ENCODE measurements around the gene SPATA2L. TPM values are rescaled to one million over a fixed set of nuclear protein-coding genes. Genes with fewer than 3 reads are reported as not detected.

The SPATA2L gene
- total and polyA plus RNA-seq, 2 of the 8 experiments (the other 6 are each of a cell fraction or from before 2014, with no cell fraction given): 9.3 to 12.5 TPM

DNA sequence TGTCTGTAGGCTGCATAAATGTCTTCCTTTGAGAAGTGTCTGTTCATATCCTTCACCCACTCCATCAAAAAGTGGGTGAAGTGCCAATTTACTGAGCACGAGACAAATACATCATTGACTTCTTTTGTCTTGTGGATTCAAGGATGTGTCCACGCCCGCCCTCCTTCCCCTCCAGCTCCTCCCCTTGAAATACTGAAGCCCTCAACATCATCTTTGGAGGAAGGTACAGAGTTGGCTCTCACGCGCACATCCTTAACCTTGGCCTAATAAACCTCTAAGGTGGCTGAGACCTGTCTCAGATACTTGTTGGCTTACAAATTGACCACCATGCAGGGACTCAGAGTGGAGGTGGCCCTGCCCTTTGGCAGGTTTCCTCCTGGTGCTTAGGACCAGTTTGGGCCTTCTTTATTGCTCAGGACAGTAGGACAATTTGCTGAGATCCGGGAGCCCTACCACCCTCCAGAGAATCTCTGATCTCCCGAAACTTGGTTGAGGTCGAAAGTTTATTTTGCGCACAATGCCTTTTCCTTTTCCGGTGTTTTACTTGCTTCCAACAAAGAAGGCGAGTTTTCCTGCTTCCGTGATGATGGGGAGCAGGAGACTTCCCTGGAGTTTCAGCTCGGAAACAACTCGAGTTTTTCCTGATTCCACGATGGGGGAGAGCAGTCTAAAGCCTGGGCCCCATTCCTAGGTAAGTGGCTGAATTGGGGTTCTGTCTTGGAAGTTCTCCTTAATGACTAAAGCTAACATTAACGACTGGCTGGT, 29.1 kb downstream of the SPATA2L start:
- Histone ChIP-seq H3K27me3 (replicated peaks in 1 of 4; ENCODE audit: control insufficient read depth in 3 of 4, extremely low read depth in 1 of 4, insufficient read depth in 3 of 4, low read length in 3 of 4) (no peaks in the 10 kb centered on the region), H3K23me2 (ENCODE audit: low read depth, low read length) (no peaks in the 10 kb centered on the region), H3K9me3 (ENCODE audit: insufficient read depth in 2 of 2, low read depth in 1 of 2, low read length in 1 of 2) (peaks cover 11 to 14% of the 10 kb centered on the region in 2 experiments; a peak in 2 of 4 replicates), H3K4me2 (ENCODE audit: insufficient read depth in 1 of 2, low read depth in 2 of 2, low read length in 2 of 2) (no peak overlapping the region), H3K4me3 (ENCODE audit: extremely low read depth in 1 of 4, insufficient read depth in 2 of 4, low read depth in 3 of 4, low read length in 4 of 4) (no peak overlapping the region), H4K91ac (replicated peaks; ENCODE audit: insufficient read length, low read length) (no peak overlapping the region), H2BK20ac (ENCODE audit: low read length) (no peak overlapping the region), H3K4me1 (replicated peaks in 1 of 4; ENCODE audit: control insufficient read depth in 3 of 4, insufficient read depth in 4 of 4, low read length in 3 of 4) (no peaks in the 10 kb centered on the region), H4K8ac (ENCODE audit: extremely low read depth, insufficient read depth, low read length) (no peak overlapping the region), H3K9ac (replicated peaks in 1 of 4; ENCODE audit: extremely low read depth in 1 of 4, low read depth in 3 of 4, low read length in 3 of 4) (no peak overlapping the region), H3K79me2 (ENCODE audit: control insufficient read depth in 1 of 2, insufficient read depth in 2 of 2, low read length in 2 of 2) (no peaks in the 10 kb centered on the region), H2BK12ac (ENCODE audit: low read depth, low read length) (no peak overlapping the region), H3K4ac (replicated peaks; ENCODE audit: insufficient read length, low read depth, low read length) (no peak overlapping the region), H2BK15ac (ENCODE audit: low read length) (no peak overlapping the region), H3K18ac (ENCODE audit: extremely low read depth, low read length) (no peak overlapping the region), H2BK120ac (replicated peaks; ENCODE audit: low read depth, low read length) (no peak overlapping the region), H2AK5ac (ENCODE audit: low read depth, low read length) (no peak overlapping the region), H4K5ac (ENCODE audit: insufficient read length, low read depth, low read length) (no peak overlapping the region), H3K56ac (replicated peaks; ENCODE audit: insufficient read length, low read depth, low read length) (no peak overlapping the region), H3K27ac (ENCODE audit: low read depth, low read length) (no peak overlapping the region), H3K14ac (ENCODE audit: insufficient read length) (no peak overlapping the region), H3K36me3 (ENCODE audit: control insufficient read depth in 2 of 4, insufficient read depth in 4 of 4, low read length in 3 of 4) (no peaks in the 10 kb centered on the region; a peak in 2 of 8 replicates), H2BK5ac (ENCODE audit: low read depth, low read length) (no peak overlapping the region), H4K20me1 (replicated peaks in 1 of 2; ENCODE audit: control insufficient read depth in 1 of 2, insufficient read depth in 2 of 2, low read length in 2 of 2) (peaks cover 0 to 2% of the 10 kb centered on the region in 2 experiments), H3K23ac (ENCODE audit: insufficient read length) (no peak overlapping the region), H3K79me1 (ENCODE audit: low read depth, low read length) (no peaks in the 10 kb centered on the region), H2AFZ (ENCODE audit: low read length) (no peak overlapping the region)
- ChIA-PET POLR2A (ENCODE audit: partially characterized antibody) (interaction anchor here (1.2 to 1.4 kb wide), 3 partner anchors 13 to 15 kb away, joined by 3 to 4 read pairs (median 3); partner anchors contain the start of genes CHMP1A and SPATA33), CTCF (ENCODE audit: partially characterized antibody) (interaction anchor here (0.6 to 1.7 kb wide), 2 partner anchors 57 to 901 kb away, joined by 3 to 5 read pairs; no protein-coding TSS in a partner anchor)
- DNase-seq (ENCODE audit: low read depth in 1 of 2, low spot score in 2 of 2): no peak
- 90% methylated on average over 16 of the region's 16 CpGs; no CpG with 5 or more reads in 1 of the 2 experiments for WGBS, 2 experiments (ENCODE audit: extremely low coverage in 1 of 2, insufficient coverage in 1 of 2, insufficient read length in 1 of 2, insufficient replicate concordance in 2 of 2, low coverage in 1 of 2, low lambda C conversion rate in 2 of 2, missing lambda C conversion rate in 1 of 2)
- no peak for FAIRE-seq
- TF ChIP-seq MAX (IDR thresholded peaks at IDR 0.05): no peak
- TF ChIP-seq, protein P1, sequence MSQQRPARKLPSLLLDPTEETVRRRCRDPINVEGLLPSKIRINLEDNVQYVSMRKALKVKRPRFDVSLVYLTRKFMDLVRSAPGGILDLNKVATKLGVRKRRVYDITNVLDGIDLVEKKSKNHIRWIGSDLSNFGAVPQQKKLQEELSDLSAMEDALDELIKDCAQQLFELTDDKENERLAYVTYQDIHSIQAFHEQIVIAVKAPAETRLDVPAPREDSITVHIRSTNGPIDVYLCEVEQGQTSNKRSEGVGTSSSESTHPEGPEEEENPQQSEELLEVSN (IDR thresholded peaks at IDR 0.05): no peak
- TF ChIP-seq, protein P2, sequence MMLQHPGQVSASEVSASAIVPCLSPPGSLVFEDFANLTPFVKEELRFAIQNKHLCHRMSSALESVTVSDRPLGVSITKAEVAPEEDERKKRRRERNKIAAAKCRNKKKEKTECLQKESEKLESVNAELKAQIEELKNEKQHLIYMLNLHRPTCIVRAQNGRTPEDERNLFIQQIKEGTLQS (IDR thresholded peaks at IDR 0.05; ENCODE audit: insufficient read depth, low read depth, low read length): no peak

Measured in H1 (cell line).